Skeletal muscle tissue (tissue), 4 donors: Measurements from ENCODE around the gene UBE2G2. TPM values are rescaled to one million over a fixed set of nuclear protein-coding genes. Genes with fewer than 3 reads are reported as not detected.

Source experiments
- H3K27ac ChIP-seq: one replicate; pipeline ENCODE4 v1.7.0; 2013; ENCODE audit warnings: mild to moderate bottlenecking, low read depth, low read length, inconsistent platforms
- H3K27me3 ChIP-seq, 3 donors: one replicate each; pipeline ENCODE4 v1.7.0; 2013; ENCODE audit warnings: low read length in 3 of 3; ENCODE audit not compliant: control insufficient read depth in 3 of 3, insufficient read depth in 3 of 3
- H3K36me3 ChIP-seq, 3 donors: one replicate each; pipeline ENCODE4 v1.7.0; 2013; ENCODE audit warnings: low read length in 3 of 3; ENCODE audit not compliant: control insufficient read depth in 3 of 3, insufficient read depth in 3 of 3
- H3K4me1 ChIP-seq, 3 donors: one replicate each; pipeline ENCODE4 v1.7.0; 2013; ENCODE audit warnings: low read length in 3 of 3, mild to moderate bottlenecking in 3 of 3; ENCODE audit not compliant: control insufficient read depth in 3 of 3, insufficient read depth in 3 of 3
- H3K4me3 ChIP-seq, 3 donors: one replicate each; pipeline ENCODE4 v1.7.0; 2013; ENCODE audit warnings: low read length in 3 of 3
- H3K9ac ChIP-seq, 3 donors: one replicate each; pipeline ENCODE4 v1.7.0; 2013; ENCODE audit warnings: low read length in 3 of 3, mild to moderate bottlenecking in 3 of 3, moderate library complexity in 2 of 3, low read depth in 1 of 3
- H3K9me3 ChIP-seq, 3 donors: one replicate each; pipeline ENCODE4 v1.7.0; 2013; ENCODE audit warnings: low read length in 3 of 3; ENCODE audit not compliant: control insufficient read depth in 3 of 3
- total RNA-seq: library from RNA; depleted of rRNA; stranded (reverse); fragments of >200 nt; gene quantifications from one replicate; pipeline ENCODE4 v1.2.3, GENCODE V29; 2014
- donor health status: Osteomylitis.

Gene UBE2G2
- total RNA-seq, 1 donor from 2014 or later, result 60.5 TPM

DNA sequence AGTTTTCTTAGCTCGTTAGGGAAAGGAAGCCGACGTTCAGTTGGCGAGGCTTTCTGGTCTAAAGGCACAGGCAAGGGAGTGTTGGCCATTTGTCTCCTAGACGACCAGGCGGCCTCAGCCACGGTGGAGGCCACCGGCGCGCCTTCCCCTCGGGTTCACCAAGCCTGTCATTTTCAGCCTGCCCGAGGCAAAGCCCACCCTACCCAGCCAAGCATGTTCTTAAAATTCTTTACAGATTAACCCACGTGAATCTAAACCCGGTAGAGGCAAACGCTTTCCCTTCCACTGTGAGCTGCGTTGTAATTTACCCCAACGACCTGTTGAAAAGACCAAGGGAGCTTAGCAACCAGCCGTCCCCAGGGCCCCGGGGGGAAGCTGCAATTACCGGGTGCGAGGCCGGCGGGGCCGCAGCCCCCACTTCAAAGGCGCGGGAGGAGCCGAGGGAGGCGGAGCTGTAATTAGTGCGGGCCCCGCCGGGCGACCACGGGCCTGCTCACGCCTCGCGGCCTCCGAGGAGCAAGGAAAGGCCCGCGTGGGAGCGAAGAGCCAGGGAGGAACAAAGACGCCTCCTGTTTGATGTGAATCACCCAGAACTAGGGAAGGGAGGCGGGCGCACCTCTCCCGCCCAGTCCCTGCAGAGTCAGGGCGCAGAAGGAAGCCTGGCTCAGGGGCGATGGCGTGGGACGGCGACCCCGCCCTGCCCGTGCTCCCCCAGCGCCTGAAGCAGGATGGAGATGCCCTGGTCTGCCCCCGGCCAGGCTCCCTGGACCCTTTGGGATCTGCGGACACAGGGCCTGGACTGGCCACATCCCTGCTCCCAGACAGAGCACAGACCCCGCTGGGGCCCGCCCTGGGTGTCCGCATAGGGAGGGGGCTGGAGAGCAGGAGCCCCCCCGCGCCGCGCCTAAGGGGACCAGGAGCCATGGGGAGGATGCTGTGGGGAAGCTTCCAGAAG lies 78.2 kb downstream of the UBE2G2 start:
- no peak overlapping the region for H3K9ac ChIP-seq
- no peak overlapping the region for H3K4me3 ChIP-seq
- no peaks in the 10 kb centered on the region for H3K4me1 ChIP-seq
- H3K27me3 ChIP-seq, result peaks cover 38 to 60% (median 54%) of the 10 kb centered on the region in 3 donors
- H3K27ac ChIP-seq, result no peak overlapping the region
- H3K9me3 ChIP-seq, result no peaks in the 10 kb centered on the region
- H3K36me3 ChIP-seq, result no peaks in the 10 kb centered on the region

DNA sequence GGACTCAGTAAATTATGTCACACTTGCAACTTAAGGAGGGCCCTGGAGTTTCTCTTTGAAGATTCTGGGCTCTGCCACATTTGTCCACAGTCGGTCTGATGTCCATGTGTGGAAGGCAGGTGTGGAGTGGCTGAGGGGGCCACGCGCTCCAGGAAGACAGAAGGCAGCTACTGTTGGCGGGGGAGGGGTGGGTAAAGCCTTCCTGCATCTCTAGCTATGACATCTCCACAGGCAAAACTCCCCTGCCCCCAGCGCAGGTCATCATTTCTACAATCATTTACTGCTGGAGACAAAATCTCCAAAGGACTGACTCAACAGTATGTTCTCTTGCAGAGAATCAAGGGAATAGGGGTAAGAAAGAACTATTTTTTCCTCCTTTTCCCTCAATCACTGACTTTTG lies 78.9 kb downstream of the UBE2G2 start:
- no peak overlapping the region for H3K27ac ChIP-seq
- no peak overlapping the region for H3K4me3 ChIP-seq
- H3K4me1 ChIP-seq, result no peaks in the 10 kb centered on the region
- no peaks in the 10 kb centered on the region for H3K36me3 ChIP-seq
- peaks cover 41 to 61% (median 49%) of the 10 kb centered on the region in 3 donors for H3K27me3 ChIP-seq
- no peak overlapping the region for H3K9ac ChIP-seq
- no peaks in the 10 kb centered on the region for H3K9me3 ChIP-seq

DNA sequence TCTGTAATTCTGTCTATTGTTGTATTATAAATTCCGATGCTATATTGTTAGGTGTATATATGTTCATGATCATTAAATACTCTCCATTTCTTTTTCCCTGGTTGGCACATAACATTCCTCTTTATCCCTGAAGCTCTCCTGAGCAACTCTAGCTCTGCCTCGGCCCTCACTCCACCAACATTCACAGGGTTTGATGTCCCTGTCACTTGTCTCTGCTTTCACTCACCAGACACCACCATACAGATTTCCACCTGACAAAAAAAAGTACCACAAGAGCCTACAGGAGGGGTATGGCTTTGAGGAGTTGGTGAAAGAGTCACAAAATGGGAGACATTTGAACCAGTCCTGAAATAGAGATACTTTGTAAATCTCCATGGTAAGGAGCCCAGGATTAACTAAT lies 81.5 kb downstream of the UBE2G2 start:
- H3K27ac ChIP-seq, result no peak overlapping the region
- peaks cover 32 to 47% (median 36%) of the 10 kb centered on the region in 3 donors for H3K27me3 ChIP-seq
- no peaks in the 10 kb centered on the region for H3K36me3 ChIP-seq
- no peaks in the 10 kb centered on the region for H3K4me1 ChIP-seq
- H3K9ac ChIP-seq, result no peak overlapping the region
- H3K4me3 ChIP-seq, result no peak overlapping the region
- no peaks in the 10 kb centered on the region for H3K9me3 ChIP-seq

Other genes with a start within 250 kb of the UBE2G2 start
- not detected for gene KRTAP10-3, start 243.0 kb downstream of the UBE2G2 start, total RNA-seq
- not detected for gene KRTAP10-4, start 228.1 kb downstream of the UBE2G2 start, total RNA-seq
- not detected for gene KRTAP10-5, start 221.2 kb downstream of the UBE2G2 start, total RNA-seq
- not detected for gene KRTAP10-6, start 209.3 kb downstream of the UBE2G2 start, total RNA-seq
- not detected for gene KRTAP10-7, start 201.2 kb downstream of the UBE2G2 start, total RNA-seq
- not detected for gene KRTAP10-8, start 189.7 kb downstream of the UBE2G2 start, total RNA-seq
- gene KRTAP10-9, start 174.7 kb downstream of the UBE2G2 start, total RNA-seq, result not detected
- not detected for gene KRTAP10-10, start 164.5 kb downstream of the UBE2G2 start, total RNA-seq
- not detected for gene KRTAP10-11, start 155.4 kb downstream of the UBE2G2 start, total RNA-seq
- gene KRTAP12-4, start 147.2 kb downstream of the UBE2G2 start, total RNA-seq, result not detected
- not detected for gene KRTAP12-3, start 143.9 kb downstream of the UBE2G2 start, total RNA-seq
- not detected for gene KRTAP12-2, start 134.9 kb downstream of the UBE2G2 start, total RNA-seq
- not detected for gene KRTAP12-1, start 119.7 kb downstream of the UBE2G2 start, total RNA-seq
- not detected for gene KRTAP10-12, start 104.6 kb downstream of the UBE2G2 start, total RNA-seq
- gene TSPEAR, start 90.2 kb downstream of the UBE2G2 start, total RNA-seq, result not detected
- 28.7 TPM for gene SUMO3, start 16.2 kb upstream of the UBE2G2 start, total RNA-seq
- 98.1 TPM for gene PTTG1IP, start 71.9 kb upstream of the UBE2G2 start, total RNA-seq
- gene ITGB2, start 119.1 kb upstream of the UBE2G2 start, total RNA-seq, result 19.8 TPM
- 10.4 TPM for gene SLX9, start 138.2 kb upstream of the UBE2G2 start, total RNA-seq